Gastroesophageal sphincter (tissue), 4 donors: Measurements from ENCODE around the gene SMARCC2. TPM values are rescaled to one million over a fixed set of nuclear protein-coding genes. Genes with fewer than 3 reads are reported as not detected.

Experiments
- ATAC-seq: fragments of 150-250 bp; one replicate; pipeline ENCODE4 v1.9.1; 2016; ENCODE audit warnings: mild to moderate bottlenecking, moderate library complexity
- H3K27ac ChIP-seq, 4 donors: fragments of 200-600 bp; sonication (generic) in 3 of 4; 1 replicate in 3 of 4; 2 replicates in 1 of 4; pipeline ENCODE4 v1.5.1; 2016 to 2019
- H3K27me3 ChIP-seq: fragments of 200-600 bp; sonication (generic); one replicate; pipeline ENCODE4 v1.5.1; 2019
- H3K36me3 ChIP-seq, 2 donors: fragments of 200-600 bp; sonication (generic); one replicate each; pipeline ENCODE4 v1.5.1; 2019; ENCODE audit warnings: control low read depth in 1 of 2
- H3K4me1 ChIP-seq, 3 donors: fragments of 200-600 bp; sonication (generic); 1 replicate in 2 of 3; 2 replicates in 1 of 3; pipeline ENCODE4 v1.5.1; 2016 to 2019; ENCODE audit warnings: control low read depth in 2 of 3
- H3K4me3 ChIP-seq, 2 donors: fragments of 200-600 bp; sonication (generic); one replicate each; pipeline ENCODE4 v1.5.1; 2019; ENCODE audit warnings: mild to moderate bottlenecking in 1 of 2, moderate library complexity in 1 of 2
- H3K9me3 ChIP-seq, 3 donors: fragments of 200-600 bp; sonication (generic); one replicate each; pipeline ENCODE4 v1.5.1; 2017 to 2019; ENCODE audit warnings: control low read depth in 2 of 3
- EP300 ChIP-seq: sonication (generic); formaldehyde crosslinking; IDR thresholded peaks from one replicate; pipeline ENCODE4 v1.6.1; 2017; ENCODE audit warnings: antibody characterized with exemption, mild to moderate bottlenecking
- POLR2A ChIP-seq, 2 donors: fragments of 450-650 bp; IDR thresholded peaks; one replicate each; pipeline ENCODE4 v1.6.1; 2017; ENCODE audit warnings: antibody characterized with exemption in 2 of 2, mild to moderate bottlenecking in 2 of 2, moderate library complexity in 1 of 2
- POLR2AphosphoS5 ChIP-seq: sonication (generic); formaldehyde crosslinking; IDR thresholded peaks from one replicate; pipeline ENCODE4 v1.6.1; 2017; ENCODE audit warnings: antibody characterized with exemption
- WGBS, 2 donors: methylation state at CpG; one replicate each; pipeline ENCODE4 v1.1.5; 2018; ENCODE audit warnings: low coverage in 1 of 2; 5-methylcytosine and 5-hydroxymethylcytosine counted together
- total RNA-seq, 4 donors: library from RNA; depleted of rRNA; stranded (reverse); fragments of >200 nt; gene quantifications; one replicate each; pipeline ENCODE4 v1.1.0, GENCODE V29; 2016
- TF ChIP-seq, protein P1 (sequence below), 4 experiments: fragments of 200-600 bp in 2 of 4; fragments of 450-650 bp in 2 of 4; sonication (generic) in 1 of 4; IDR thresholded peaks; one replicate each; pipeline ENCODE4 v1.5.1; 2017 to 2019; ENCODE audit warnings: antibody characterized with exemption in 4 of 4, mild to moderate bottlenecking in 2 of 4, moderate library complexity in 2 of 4

The SMARCC2 gene
- total RNA-seq, 4 donors from 2014 or later: 76.5 to 109 (median 85.1) TPM

GRCh38 chr12:56128670-56129205 lies 60.5 kb downstream of the SMARCC2 start:
- Histone ChIP-seq H3K27me3 (no peaks in the 10 kb centered on the region), H3K36me3 (peaks cover 0 to 38% of the 10 kb centered on the region in 2 donors), H3K4me1 (peaks cover 7 to 55% (median 14%) of the 10 kb centered on the region in 3 donors), H3K9me3 (no peaks in the 10 kb centered on the region), H3K4me3 (peak overlapping the region; percentile 71 to 93), H3K27ac (peak overlapping the region; percentile 90 to 100 (median 97))
- WGBS, 2 donors: 0% methylated on average over 9 to 16 of the region's 20 CpGs
- peak; percentile 2 for ATAC-seq
- TF ChIP-seq, protein P1, sequence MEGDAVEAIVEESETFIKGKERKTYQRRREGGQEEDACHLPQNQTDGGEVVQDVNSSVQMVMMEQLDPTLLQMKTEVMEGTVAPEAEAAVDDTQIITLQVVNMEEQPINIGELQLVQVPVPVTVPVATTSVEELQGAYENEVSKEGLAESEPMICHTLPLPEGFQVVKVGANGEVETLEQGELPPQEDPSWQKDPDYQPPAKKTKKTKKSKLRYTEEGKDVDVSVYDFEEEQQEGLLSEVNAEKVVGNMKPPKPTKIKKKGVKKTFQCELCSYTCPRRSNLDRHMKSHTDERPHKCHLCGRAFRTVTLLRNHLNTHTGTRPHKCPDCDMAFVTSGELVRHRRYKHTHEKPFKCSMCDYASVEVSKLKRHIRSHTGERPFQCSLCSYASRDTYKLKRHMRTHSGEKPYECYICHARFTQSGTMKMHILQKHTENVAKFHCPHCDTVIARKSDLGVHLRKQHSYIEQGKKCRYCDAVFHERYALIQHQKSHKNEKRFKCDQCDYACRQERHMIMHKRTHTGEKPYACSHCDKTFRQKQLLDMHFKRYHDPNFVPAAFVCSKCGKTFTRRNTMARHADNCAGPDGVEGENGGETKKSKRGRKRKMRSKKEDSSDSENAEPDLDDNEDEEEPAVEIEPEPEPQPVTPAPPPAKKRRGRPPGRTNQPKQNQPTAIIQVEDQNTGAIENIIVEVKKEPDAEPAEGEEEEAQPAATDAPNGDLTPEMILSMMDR (IDR thresholded peaks at IDR 0.05): no peak
- TF ChIP-seq POLR2AphosphoS5 (no peak), POLR2A (IDR thresholded peaks at IDR 0.05) (no peak), EP300 (no peak)

DNA sequence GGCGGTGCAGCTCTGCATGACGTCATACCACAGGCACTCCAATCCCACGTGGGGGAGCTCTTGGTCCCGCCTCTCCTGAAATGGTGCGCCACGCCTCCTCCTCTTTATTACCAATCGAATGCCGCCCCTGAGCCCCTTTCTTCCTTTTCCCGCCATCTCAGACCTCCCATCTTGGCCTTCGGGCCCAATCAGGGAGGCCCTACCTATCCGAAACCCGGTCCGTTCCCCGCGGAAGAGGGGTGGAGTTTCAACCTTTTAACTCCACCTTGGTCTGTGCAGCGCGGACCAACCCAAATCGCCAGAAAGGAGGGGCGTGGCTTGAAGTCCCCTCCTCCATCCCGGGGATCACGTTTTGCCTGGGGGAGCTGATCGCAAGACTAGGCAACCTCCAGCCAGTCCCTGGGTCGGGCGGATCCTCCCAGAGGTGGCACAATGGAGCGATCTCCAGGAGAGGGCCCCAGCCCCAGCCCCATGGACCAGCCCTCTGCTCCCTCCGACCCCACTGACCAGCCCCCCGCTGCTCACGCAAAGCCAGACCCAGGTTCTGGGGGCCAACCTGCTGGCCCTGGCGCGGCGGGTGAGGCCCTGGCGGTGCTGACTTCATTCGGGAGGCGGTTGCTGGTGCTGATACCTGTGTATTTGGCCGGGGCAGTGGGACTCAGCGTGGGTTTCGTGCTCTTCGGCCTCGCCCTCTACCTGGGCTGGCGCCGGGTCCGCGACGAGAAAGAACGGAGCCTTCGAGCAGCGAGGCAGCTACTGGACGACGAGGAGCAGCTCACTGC lies 61.2 kb downstream of the SMARCC2 start, which contains the start of gene ESYT1:
Gene ESYT1, plus strand, starts transcription at position 380 of the 782 bp plus-strand sequence. Its CDS starts 53 bp downstream, at position 433.
- Histone ChIP-seq H3K27me3 (no peaks in the 10 kb centered on the region), H3K27ac (peak within 1 kb of the TSS; percentile 91 to 100 (median 97)), H3K4me3 (peak within 1 kb of the TSS; percentile 71 to 93), H3K4me1 (peaks cover 7 to 62% (median 14%) of the 10 kb centered on the region in 3 donors), H3K9me3 (no peaks in the 10 kb centered on the region), H3K36me3 (peaks cover 0 to 36% of the 10 kb centered on the region in 2 donors)
- ATAC-seq: peak; percentile 97
- peak; percentile 91 to 94 for TF ChIP-seq POLR2A (IDR thresholded peaks at IDR 0.05)
- no peak for TF ChIP-seq EP300
- peak; percentile 97 for TF ChIP-seq POLR2AphosphoS5
- TF ChIP-seq, protein P1 (IDR thresholded peaks at IDR 0.05): peak in 2 of 4 experiments; percentile 19 to 21
- 0 to 2% methylated on average over 1 to 9 of the region's 49 CpGs for WGBS, 2 donors

GRCh38 chr12:56127485-56127887 lies 61.8 kb downstream of the SMARCC2 start:
- TF ChIP-seq EP300: no peak
- TF ChIP-seq, protein P1 (IDR thresholded peaks at IDR 0.05): peak in 1 of 4 experiments; percentile 18
- Histone ChIP-seq H3K4me3 (peak overlapping the region; percentile 28 to 93), H3K9me3 (no peaks in the 10 kb centered on the region), H3K27me3 (no peaks in the 10 kb centered on the region), H3K27ac (peak overlapping the region; percentile 87 to 99 (median 93)), H3K36me3 (peaks cover 0 to 30% of the 10 kb centered on the region in 2 donors), H3K4me1 (peaks cover 7 to 68% (median 14%) of the 10 kb centered on the region in 3 donors)
- WGBS, 2 donors: 0% methylated on average over 8 of the region's 8 CpGs
- ATAC-seq: no peak

DNA sequence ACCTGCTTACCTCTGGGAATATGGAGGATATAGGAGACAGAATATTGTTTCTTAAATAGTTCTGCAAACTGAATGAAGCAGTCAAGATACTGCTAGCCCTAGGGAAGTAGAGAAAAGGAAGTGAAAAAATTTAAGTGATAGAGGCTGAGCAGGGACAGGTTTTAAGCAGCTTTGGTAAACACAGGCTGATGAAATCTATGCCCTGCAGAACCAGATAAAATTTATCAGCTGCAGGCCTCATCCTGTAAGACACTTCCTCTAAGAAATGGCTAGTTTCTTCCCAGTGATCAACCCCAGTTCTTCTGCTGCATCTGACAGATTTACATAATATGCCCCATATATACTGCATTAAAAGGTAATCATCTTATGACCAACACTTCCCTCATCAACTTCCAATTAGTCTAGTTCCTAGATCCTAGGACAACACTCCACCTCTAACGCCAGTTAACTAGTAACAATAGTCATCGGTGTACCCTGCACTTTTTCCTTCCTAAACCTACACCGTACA lies 62.5 kb downstream of the SMARCC2 start:
- Histone ChIP-seq H3K9me3 (no peaks in the 10 kb centered on the region), H3K36me3 (peaks cover 0 to 28% of the 10 kb centered on the region in 2 donors), H3K4me3 (peak overlapping the region in 1 of 2 donors; percentile 93), H3K27me3 (no peaks in the 10 kb centered on the region), H3K27ac (peak overlapping the region; percentile 87 to 99 (median 93)), H3K4me1 (peaks cover 7 to 75% (median 19%) of the 10 kb centered on the region in 3 donors)
- TF ChIP-seq, protein P1 (IDR thresholded peaks at IDR 0.05): no peak
- TF ChIP-seq EP300: no peak
- no peak for TF ChIP-seq POLR2AphosphoS5
- no peak for TF ChIP-seq POLR2A (IDR thresholded peaks at IDR 0.05)
- ATAC-seq: no peak
- WGBS, 2 donors: 29 to 39% methylated on average over 3 of the region's 3 CpGs
